ENCODE data around the gene XRCC4. TPM values are rescaled to one million over a fixed set of nuclear protein-coding genes. Genes with fewer than 3 reads are reported as not detected.

Gene XRCC4
- total RNA-seq, 3 donors from 2014 or later: 8.8 to 10.8 (median 10.4) TPM

DNA sequence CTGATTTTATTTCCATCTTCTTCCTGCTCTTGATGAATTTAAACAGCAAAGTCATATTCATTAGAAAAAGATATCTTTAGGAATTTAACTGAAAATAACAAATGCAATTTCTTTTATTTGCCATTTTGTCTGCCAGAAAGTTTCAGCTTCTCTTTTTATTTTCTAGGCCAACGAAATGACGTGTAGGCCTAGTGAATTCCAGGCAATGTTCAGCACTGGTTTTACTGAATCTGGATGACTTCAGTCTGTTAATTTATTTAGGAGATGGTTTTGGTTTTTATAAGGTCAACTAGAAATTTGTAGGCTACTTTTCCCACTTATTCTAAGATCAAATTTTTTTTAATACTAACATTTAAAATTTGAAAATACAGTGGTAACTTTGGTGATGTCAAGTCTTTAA, 265.1 kb downstream of the XRCC4 start:
- H3K4me1 ChIP-seq: no peaks in the 10 kb centered on the region
- no peak overlapping the region for H3K27ac ChIP-seq
- H3K4me3 ChIP-seq: no peak overlapping the region
- TF ChIP-seq, protein P1, sequence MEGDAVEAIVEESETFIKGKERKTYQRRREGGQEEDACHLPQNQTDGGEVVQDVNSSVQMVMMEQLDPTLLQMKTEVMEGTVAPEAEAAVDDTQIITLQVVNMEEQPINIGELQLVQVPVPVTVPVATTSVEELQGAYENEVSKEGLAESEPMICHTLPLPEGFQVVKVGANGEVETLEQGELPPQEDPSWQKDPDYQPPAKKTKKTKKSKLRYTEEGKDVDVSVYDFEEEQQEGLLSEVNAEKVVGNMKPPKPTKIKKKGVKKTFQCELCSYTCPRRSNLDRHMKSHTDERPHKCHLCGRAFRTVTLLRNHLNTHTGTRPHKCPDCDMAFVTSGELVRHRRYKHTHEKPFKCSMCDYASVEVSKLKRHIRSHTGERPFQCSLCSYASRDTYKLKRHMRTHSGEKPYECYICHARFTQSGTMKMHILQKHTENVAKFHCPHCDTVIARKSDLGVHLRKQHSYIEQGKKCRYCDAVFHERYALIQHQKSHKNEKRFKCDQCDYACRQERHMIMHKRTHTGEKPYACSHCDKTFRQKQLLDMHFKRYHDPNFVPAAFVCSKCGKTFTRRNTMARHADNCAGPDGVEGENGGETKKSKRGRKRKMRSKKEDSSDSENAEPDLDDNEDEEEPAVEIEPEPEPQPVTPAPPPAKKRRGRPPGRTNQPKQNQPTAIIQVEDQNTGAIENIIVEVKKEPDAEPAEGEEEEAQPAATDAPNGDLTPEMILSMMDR (IDR thresholded peaks at IDR 0.05): no peak
- TF ChIP-seq POLR2A (IDR thresholded peaks at IDR 0.05): no peak
- TF ChIP-seq POLR2AphosphoS5 (IDR thresholded peaks at IDR 0.05): no peak
- H3K9me3 ChIP-seq: no peaks in the 10 kb centered on the region
- no peaks in the 10 kb centered on the region for H3K27me3 ChIP-seq
- H3K36me3 ChIP-seq: no peaks in the 10 kb centered on the region
- intact Hi-C loops (cut with DNase I; ENCODE audit: low total_unique reads): no loop called here
- no peak for DNase-seq (ENCODE audit: low spot score in 2 of 2)

DNA sequence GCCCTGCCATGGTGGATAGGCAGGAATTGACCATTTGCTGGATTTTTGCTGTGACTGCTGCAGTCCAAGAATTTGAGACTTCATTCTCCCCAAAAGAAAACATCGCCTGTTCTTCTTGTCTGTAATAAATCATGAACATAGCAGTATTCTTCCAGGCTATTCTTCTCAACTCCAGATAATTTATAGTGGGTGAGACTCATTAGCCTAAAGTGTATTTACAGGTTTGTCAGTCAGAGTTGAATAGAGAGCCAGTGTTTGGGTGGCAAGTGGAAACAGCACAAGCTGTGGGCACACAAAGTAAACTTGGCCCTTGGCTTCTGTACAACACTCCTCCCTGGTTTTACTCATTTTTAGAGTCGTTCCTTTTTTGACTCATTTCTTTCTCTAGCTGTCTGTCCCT, 266.0 kb downstream of the XRCC4 start:
- H3K36me3 ChIP-seq: no peaks in the 10 kb centered on the region
- no peaks in the 10 kb centered on the region for H3K4me1 ChIP-seq
- no peaks in the 10 kb centered on the region for H3K27me3 ChIP-seq
- no peak for DNase-seq (ENCODE audit: low spot score in 2 of 2)
- peaks cover 5% of the 10 kb centered on the region in 2 donors for H3K9me3 ChIP-seq
- no peak overlapping the region for H3K27ac ChIP-seq
- intact Hi-C loops (cut with DNase I; ENCODE audit: low total_unique reads): no loop called here
- TF ChIP-seq, protein P1 (IDR thresholded peaks at IDR 0.05): no peak
- TF ChIP-seq POLR2A (IDR thresholded peaks at IDR 0.05) (no peak), POLR2AphosphoS5 (IDR thresholded peaks at IDR 0.05) (no peak)
- H3K4me3 ChIP-seq: no peak overlapping the region

DNA sequence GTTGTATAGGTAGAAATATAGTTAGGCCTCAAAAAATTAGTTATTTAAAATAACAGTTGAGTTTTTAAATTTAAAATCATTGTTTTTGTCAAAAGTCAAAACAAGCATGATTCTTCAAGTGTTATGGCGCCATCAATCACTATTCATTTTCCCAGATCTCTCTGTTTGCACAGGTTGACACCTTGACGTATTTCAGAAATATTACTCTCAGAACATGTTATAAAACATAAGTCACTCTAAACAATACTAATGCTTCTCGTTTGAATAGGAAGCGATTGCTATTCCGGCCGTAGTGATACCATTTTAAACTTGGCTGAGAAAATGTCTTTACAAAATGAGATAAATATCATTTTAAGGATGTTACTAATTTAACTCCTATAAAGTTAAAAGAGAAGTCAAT, 268.1 kb downstream of the XRCC4 start:
- Histone ChIP-seq H3K27ac (no peak overlapping the region), H3K4me1 (no peaks in the 10 kb centered on the region), H3K9me3 (peaks cover 11 to 12% of the 10 kb centered on the region in 2 donors), H3K36me3 (no peaks in the 10 kb centered on the region), H3K4me3 (no peak overlapping the region), H3K27me3 (no peaks in the 10 kb centered on the region)
- DNase-seq (ENCODE audit: low spot score in 2 of 2): no peak
- intact Hi-C loops (cut with DNase I; ENCODE audit: low total_unique reads): no loop called here
- TF ChIP-seq POLR2AphosphoS5 (IDR thresholded peaks at IDR 0.05) (no peak), POLR2A (IDR thresholded peaks at IDR 0.05) (no peak)
- TF ChIP-seq, protein P1 (IDR thresholded peaks at IDR 0.05): no peak

DNA sequence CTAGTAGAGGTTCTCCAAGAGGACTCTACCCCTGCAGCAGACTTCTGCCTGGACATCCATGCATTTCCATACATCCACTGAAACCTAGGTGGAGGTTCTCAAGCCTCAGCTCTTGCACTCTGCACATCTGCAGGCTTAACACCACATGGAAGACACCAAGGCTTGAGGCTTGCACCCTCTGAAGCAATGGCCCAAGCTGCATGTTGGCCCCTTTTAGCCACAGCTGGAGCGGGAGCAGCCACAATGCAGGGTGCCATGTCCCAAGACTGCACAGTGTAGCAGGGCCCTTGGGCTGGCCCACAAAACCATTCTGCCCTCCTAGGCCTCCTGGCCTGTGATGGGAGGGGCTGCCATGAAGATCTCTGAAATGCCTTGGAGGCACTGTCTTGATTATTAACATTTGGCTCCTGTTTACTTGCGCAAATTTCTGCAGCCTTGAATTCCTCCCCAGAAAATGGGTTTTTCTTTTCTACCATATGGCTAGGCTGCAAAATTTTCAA, 271.0 kb downstream of the XRCC4 start:
- DNase-seq (ENCODE audit: low spot score in 2 of 2): no peak
- intact Hi-C loops (cut with DNase I; ENCODE audit: low total_unique reads): no loop called here
- no peaks in the 10 kb centered on the region for H3K4me1 ChIP-seq

DNA sequence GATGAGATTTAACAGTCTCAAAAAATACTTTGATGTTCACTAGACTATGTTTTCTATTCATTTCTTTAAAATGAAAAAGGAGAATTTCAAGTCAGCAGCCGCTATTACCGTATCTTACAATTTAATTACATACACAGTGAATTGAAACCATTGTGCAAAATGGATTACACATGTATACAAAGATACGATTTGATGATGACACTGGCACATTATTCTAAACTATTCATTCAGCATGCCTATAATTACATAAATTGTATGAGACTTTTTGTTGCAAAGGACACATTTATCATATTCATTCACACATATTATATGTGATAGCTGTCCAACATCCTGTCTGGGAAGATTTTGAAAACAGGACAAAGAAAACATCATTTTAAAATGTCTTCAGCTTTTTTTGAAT, 275.9 kb downstream of the XRCC4 start:
- no peaks in the 10 kb centered on the region for H3K4me1 ChIP-seq
- no peak for DNase-seq (ENCODE audit: low spot score in 2 of 2)
- H3K36me3 ChIP-seq: no peaks in the 10 kb centered on the region
- TF ChIP-seq POLR2A (IDR thresholded peaks at IDR 0.05) (no peak), POLR2AphosphoS5 (IDR thresholded peaks at IDR 0.05) (no peak)
- TF ChIP-seq, protein P1 (IDR thresholded peaks at IDR 0.05): no peak
- peaks cover 8 to 12% of the 10 kb centered on the region in 2 donors for H3K9me3 ChIP-seq
- H3K4me3 ChIP-seq: no peak overlapping the region
- no peaks in the 10 kb centered on the region for H3K27me3 ChIP-seq
- intact Hi-C loops (cut with DNase I; ENCODE audit: low total_unique reads): no loop called here
- H3K27ac ChIP-seq: no peak overlapping the region

More for the DNA sequence above, 271.0 kb downstream of the XRCC4 start:
- TF ChIP-seq POLR2AphosphoS5 (IDR thresholded peaks at IDR 0.05): no peak
- TF ChIP-seq POLR2A (IDR thresholded peaks at IDR 0.05): no peak
- TF ChIP-seq, protein P1 (IDR thresholded peaks at IDR 0.05): no peak
- Histone ChIP-seq H3K9me3 (peaks cover 12 to 16% of the 10 kb centered on the region in 2 donors), H3K4me3 (no peak overlapping the region), H3K36me3 (no peaks in the 10 kb centered on the region), H3K27ac (no peak overlapping the region), H3K27me3 (no peaks in the 10 kb centered on the region)

Measured in breast epithelium (tissue), 4 donors.